Suprapubic skin (tissue), 4 donors: ENCODE results near the gene MTAP.

Experiments used
- EP300 ChIP-seq: sonication (generic); formaldehyde crosslinking; IDR thresholded peaks from one replicate; pipeline ENCODE4 v1.6.1; 2017; ENCODE audit warnings: antibody characterized with exemption
- POLR2A ChIP-seq, 2 donors: fragments of 450-650 bp; IDR thresholded peaks; one replicate each; pipeline ENCODE4 v1.6.1; 2017; ENCODE audit warnings: antibody characterized with exemption in 2 of 2, mild to moderate bottlenecking in 2 of 2, moderate library complexity in 2 of 2
- POLR2AphosphoS5 ChIP-seq, 3 donors: sonication (generic); formaldehyde crosslinking; IDR thresholded peaks; one replicate each; pipeline ENCODE4 v1.6.1; 2017; ENCODE audit warnings: antibody characterized with exemption in 3 of 3

GRCh38 chr9:21943464-21943863 lies 141.0 kb downstream of the MTAP start:
- TF ChIP-seq POLR2AphosphoS5 (IDR thresholded peaks at IDR 0.05) (no peak), EP300 (no peak), POLR2A (IDR thresholded peaks at IDR 0.05) (no peak)
